Stimulated activated CD8-positive, alpha-beta memory T cell treated with anti-CD3 and anti-CD28 coated beads, Interleukin-15, amount 100 ng/mL, for 4 hours (primary cell): Measurements from ENCODE around the gene TCOF1.

ENCODE experiments used
- DNase-seq, 2 donors: peaks; one replicate each; pipeline ENCODE4 v3.0.0-alpha.2; 2020; ENCODE audit warnings: low read depth in 2 of 2

The TCOF1 gene

GRCh38 chr5:150349681-150350275 is 7.7 kb upstream of the TCOF1 start:
- no peak for DNase-seq

DNA sequence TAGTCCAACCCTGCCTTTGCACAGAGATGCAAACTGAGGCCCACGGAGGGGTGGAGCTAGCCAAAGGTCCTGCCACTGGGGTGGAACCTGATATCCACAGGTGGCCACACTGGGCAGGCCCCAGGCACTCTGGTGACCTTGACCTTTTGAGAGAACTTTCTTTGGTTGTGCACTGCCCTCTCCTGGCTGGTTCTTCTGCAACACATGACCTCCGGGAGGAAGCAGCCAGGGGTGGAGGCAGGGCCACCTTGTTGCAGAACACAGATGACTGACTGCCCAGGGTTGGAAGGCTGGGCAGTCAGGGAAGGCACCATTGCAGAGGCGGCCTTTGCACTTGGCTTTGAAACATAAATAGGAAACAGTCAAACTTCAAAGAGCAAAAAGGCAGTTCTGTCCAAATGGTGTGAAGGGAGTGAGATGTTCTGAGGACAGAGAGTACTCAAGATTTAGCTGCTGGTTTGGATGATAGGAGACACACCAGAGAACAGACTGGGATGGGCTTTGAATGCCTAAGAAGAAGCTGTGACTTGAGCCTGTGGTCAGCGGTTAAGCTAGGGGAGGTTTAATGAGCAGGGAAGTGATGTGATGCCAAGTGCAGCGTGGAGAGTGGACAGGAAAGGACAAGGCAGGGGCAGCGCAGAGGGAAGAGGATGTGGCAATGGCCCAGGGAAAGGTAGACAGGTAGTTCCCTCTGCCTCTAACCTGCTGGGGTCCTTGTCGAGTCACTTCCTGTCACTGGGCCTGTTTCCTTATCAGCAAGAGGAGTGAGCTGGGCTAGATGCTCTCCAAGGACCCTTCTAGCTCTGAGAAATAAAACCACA is 6.8 kb upstream of the TCOF1 start:
- DNase-seq: no peak

DNA sequence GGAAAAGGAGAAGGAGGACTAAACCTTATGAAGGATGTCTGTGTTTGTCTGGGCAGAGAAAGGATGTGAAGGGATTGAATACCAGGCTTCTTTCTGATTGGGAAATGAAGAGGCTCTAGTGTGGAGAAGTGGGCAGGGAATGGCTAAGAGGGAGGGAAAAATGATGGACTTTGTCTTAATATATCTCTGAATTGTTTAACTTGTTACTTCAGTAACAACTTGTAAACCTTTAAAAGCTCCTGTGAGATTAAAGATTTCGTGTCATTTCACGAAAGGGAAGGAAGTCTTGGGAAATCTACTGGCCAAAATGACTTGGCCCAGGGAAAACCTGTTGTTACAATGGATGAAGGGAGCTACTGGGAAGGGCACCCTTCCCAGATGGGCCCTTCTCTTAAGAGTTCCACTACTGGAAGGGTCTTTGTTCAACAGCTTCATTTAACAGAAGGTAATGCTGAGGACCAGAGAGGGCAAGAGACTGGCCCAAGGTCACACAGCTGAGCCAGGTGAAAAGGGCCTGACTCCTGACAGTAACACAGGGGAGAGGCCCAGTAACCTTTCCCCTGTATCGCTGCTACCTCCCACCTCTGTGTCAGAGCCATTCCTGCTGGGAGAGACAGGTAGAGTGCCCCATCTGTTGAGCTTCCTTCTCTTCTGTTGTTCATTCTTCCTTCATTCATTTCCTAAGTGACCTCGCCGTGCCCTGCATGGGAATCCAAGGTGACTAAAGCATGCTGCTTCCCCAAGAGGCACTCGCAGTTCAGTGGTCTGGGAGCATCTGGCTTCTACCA is 5.1 kb upstream of the TCOF1 start:
- DNase-seq: no peak

DNA sequence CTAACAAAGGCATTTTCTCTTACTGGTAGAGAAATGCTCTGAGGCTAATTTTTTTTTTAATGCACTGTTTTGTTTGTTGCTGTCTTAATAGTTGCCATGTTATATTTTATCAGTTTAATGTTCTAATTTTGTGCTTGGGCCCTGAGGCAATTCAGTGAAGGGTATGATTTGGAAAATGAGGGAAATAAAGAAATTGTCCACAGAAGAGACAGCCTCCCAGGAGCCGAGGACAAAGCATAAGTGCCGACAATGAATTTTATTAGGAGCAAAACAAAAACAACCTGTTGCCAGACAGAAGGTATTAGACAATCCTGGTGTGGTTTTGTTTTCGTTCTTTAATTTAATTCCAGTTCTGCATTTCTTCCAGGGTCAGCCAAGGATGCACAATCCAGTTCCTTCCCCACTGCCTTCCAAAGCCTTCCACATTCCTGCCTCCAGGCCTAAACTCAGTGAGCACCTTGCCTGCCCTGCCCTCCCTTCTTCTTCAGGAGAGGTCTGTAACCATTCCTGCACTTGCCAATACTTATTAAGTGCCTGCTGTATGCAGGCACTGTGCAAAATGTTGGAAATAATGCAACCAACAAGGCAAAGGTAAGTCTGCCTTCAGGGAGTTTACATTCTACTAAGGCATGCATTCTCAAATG is 4.3 kb upstream of the TCOF1 start:
- no peak for DNase-seq

- DNase-seq: no peak
Observed at GRCh38 chr5:150355791-150356190, 1.7 kb upstream of the TCOF1 start.

DNA sequence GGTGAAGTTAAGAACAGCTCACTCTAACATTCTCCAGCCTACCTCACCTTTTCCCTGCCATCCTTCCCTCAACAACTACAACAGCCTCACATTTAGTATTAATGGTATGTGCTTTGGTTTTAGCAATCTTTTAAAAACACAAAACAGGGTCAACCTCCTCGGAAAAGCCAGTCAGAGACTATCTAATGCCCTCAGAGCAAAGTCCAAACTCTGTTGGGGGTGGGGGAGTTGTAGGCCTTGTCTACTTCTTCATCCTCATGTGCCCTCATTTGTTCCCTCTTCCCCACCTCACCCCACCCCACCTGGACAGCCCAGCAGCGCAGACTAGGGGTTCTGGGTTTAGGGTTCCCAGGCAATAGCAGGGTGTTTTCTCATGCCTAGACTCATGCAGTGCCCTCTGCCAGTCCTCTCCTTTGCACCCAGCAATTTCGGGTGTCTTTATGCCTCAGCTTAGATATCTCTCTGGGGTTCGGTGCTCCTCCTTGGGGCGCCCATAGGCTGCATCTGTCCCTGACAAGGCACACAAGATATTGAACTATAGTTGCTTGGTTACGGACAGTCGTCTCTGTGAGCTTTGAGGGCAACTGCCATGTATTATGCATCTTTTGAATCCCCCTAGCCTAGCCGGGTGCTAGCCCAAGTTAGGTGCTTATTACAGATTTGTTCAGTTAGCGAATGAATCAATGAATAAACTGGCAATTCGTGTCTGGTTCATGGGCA is 762 bp upstream of the TCOF1 start:
- DNase-seq: no peak

DNA sequence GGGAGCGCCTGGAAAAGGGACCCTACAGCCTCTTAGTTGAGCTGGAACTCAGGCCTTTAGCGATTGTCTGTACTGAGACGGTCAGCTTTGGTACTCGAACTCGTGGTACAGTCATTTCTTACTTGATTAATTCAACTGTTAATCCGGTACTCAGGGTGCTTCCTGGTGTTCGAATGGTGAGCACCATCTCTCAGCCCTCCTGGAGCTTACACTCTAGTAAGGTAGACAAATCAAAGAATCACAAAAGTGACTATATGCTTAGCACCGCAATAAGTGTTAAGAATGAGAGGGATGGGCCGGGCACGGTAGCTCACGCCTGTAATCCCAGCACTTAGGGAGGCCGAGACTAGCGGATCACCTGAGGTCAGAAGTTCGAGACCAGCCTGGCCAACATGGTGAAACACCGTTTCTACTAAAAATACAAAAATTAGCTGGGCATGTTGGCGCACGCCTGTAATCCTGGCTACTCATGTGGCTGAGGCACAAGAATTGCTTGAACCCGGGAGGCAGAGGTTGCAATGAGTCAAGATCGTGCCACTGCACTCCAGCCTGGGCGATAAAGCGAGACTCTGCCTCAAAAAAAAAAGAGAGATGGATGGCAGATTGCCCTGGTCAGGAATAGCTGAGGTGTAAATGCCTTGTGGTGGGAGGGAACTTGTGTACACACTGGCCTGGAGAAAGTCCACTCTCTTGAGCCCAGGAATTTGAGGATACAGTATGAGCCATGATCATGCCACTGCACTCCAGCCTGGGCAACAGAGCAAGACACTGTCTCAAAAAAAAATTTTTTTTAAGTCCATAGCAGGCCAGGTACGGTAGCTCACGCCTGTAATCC is 981 bp downstream of the TCOF1 start:
- no peak for DNase-seq

DNA sequence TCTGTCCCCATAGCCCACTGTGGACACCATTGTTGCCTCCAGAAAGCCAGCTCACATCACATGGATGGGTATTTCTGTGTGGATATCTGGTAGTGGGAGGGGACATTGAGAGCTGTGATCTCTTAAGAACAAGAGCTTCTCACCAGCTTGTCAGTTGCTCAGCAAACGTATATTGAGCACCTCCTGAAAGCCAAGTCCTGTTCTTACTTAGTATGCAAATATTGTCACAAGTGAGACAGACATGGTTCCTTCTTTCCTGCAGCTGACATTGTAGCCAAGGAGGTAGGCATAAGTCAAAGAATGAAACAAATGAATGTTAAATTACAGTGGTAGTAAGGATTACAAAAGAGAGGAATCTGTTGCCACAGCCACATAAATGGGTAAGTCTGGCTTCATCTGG is 3.8 kb downstream of the TCOF1 start:
- DNase-seq: no peak

- no peak for DNase-seq
Observed at GRCh38 chr5:150363185-150363584, 5.7 kb downstream of the TCOF1 start.

DNA sequence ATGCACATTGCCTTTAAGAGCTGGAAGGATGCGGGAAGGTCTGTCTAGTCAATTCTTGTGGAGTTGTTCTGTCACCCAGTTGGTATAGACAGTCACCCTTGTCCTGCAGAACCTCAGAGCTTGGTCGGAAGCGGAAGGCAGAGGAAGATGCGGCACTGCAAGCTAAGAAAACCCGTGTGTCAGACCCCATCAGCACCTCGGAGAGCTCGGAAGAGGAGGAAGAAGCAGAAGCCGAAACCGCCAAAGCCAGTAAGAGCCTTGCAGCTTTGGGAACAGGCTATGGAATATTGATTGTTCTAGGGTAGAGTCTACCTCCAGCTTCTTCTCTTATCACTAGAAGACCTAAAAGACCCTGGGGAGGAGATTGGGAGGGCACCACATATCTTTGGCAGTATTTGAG is 6.5 kb downstream of the TCOF1 start:
- no peak for DNase-seq

DNA sequence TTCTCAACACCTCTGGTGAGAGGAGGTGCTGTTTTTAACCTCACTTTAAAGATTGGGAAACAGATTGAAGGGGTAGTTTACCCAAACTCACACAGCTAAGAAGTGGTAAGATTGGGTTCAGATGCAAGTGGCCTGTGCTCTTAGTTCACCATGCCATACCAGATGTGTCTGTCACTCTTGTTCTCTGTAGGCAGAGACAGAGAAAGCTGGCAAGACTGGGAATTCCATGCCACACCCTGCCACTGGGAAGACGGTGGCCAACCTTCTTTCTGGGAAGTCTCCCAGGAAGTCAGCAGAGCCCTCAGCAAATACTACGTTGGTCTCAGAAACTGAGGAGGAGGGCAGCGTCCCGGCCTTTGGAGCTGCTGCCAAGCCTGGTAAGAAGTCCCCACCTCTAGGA is 11.0 kb downstream of the TCOF1 start:
- DNase-seq: no peak

DNA sequence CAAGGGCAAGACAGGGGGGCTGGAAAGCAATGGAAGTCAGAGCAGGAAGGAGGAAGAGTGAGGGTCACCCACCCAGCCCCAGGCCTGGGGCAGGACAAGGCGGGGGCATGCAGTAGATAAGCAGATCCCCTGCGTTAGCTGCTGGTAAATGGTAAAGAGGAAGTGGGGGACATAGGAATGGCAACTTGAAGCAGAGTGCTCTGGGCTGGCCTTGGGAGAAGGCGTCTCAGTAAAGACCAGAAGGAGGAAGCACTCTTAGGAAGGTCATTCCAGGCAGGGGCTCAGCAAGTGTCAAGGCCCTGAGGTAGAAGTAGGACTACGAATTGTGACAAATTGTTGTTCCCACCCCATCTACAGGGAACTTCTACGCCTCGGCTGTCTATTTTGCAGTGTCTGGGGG is 15.1 kb downstream of the TCOF1 start:
- DNase-seq: no peak

- no peak for DNase-seq
Observed at GRCh38 chr5:150374651-150375050, 17.2 kb downstream of the TCOF1 start.

DNA sequence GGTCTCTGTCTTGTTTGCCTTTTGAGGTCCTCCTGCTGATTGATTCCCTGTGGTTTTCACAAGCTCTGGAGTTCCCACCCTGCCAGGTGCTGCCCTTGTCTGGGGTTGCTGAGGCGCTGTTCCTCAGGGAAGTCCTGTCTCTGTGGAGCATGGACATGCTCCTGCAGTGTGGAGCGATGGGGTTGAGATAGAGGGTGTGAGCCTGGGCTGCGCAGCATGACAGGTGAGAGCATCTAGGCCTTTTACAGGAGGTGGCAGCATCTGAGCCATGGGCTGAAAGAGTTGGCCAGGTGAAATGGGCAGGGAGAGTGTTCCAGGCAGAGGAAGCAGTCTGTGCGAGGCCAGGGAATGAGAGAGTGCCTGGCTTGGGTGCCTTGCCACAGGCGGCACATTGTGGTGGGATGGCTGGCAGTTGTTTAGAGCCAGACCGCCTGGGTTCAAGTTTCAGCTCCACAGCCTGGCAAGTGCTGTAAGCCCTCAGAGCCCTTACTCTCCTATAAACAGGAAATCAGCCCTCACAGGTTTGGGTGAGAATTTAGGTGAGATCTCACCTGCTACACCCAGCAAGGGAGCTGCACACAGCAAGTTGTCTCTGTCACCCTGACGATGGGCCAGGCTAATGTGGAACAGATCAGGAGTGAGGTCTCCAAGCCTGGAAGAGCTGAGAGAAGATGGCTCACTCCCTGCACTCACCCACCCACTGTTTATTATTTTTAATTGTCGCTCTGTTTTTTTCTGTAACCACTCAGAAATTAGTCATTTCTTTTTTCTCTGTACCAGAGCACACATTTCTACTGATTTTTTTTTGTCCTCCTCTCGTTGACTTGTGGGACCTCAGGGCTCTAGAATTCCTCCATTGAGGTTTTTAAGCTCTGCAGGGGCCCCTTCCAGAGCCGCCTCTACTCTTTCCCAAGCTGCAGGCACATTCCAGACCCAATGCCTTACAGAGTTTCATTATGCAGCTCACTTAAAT is 19.6 kb downstream of the TCOF1 start:
- no peak for DNase-seq

DNA sequence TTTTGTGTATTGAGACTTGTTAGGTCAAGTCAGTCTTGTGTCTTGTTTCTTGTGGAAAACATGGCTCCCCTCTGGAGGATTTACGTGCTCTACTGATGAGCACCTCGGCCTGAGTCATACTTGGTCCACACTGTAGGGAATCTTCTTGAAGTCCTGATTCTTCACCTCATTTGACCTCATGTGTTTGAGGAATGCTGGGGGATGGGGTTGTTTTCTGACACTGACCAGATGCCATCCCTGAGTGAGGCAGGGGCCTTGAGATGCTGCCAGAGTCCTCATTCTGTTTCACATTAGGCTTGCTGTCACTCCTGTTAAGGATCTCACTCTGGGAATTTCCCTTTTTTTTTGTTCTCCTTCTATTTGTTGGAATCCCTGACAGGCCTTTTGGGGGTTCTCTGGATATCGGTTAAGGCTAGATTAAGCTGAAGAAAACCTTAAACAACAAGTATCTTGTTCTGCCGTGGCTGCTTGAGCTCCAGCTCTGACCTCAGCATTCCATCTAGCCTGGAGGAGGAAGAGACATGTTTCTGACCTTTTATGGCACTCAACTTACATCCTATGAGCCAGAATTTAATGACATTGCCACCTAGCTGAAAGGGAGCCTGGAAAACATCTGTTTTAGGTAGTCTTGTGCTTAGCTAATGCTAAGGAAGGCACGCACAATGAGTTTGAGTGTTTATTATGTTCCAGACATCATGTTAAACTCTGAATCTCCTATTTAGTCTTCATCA is 20.6 kb downstream of the TCOF1 start:
- no peak for DNase-seq

DNA sequence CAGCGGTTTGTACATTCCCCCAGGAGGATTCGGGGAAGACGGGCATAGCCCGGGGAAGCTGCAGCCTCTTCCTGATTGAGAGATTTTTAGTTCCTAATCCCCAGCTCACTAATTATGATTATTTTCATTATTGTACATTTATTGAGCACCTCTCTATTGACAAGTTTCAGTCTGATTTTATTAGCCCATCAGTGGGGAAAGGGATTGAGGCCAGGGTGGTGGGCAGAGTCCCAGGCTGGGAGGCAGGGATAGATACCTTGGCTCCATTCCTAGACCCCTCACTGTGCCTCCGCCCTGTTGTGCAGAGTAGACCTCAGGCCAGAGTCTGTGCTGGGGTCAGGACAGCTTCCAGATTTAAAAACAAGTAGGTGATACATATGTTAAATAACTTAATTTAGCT is 27.2 kb downstream of the TCOF1 start:
- no peak for DNase-seq

- DNase-seq: no peak
Observed at GRCh38 chr5:150386024-150386855, 28.7 kb downstream of the TCOF1 start.
